ENCODE data around the gene WWOX.

Gene WWOX

GRCh38 chr16:78348886-78349285 is 249.4 kb downstream of the WWOX start:
- DNase-seq (ENCODE audit: low read depth, low spot score), result no peak

GRCh38 chr16:78352184-78352583 is 252.7 kb downstream of the WWOX start:
- no peak for DNase-seq (ENCODE audit: low read depth, low spot score)

GRCh38 chr16:78353640-78354275 is 254.3 kb downstream of the WWOX start:
- DNase-seq (ENCODE audit: low read depth, low spot score), result no peak

GRCh38 chr16:78362524-78363135 is 263.2 kb downstream of the WWOX start:
- DNase-seq (ENCODE audit: low read depth, low spot score), result no peak

- DNase-seq (ENCODE audit: low read depth, low spot score), result no peak
These were observed 264.5 kb downstream of the WWOX start for GRCh38 chr16:78363843-78364555.

- no peak for DNase-seq (ENCODE audit: low read depth, low spot score)
These were observed 265.1 kb downstream of the WWOX start for GRCh38 chr16:78364556-78364880.

- DNase-seq (ENCODE audit: low read depth, low spot score), result no peak
These were observed 265.9 kb downstream of the WWOX start for GRCh38 chr16:78365366-78365765.

- no peak for DNase-seq (ENCODE audit: low read depth, low spot score)
These were observed 269.0 kb downstream of the WWOX start for GRCh38 chr16:78368121-78369102.

GRCh38 chr16:78372277-78372676 is 272.8 kb downstream of the WWOX start:
- peak; percentile 5 for DNase-seq (ENCODE audit: low read depth, low spot score)

GRCh38 chr16:78375055-78375679 is 275.7 kb downstream of the WWOX start:
- DNase-seq (ENCODE audit: low read depth, low spot score), result no peak

GRCh38 chr16:78376452-78376851 is 277.0 kb downstream of the WWOX start:
- DNase-seq (ENCODE audit: low read depth, low spot score), result no peak

GRCh38 chr16:78377312-78377711 is 277.9 kb downstream of the WWOX start:
- DNase-seq (ENCODE audit: low read depth, low spot score), result no peak

- DNase-seq (ENCODE audit: low read depth, low spot score), result no peak
These were observed 281.6 kb downstream of the WWOX start for GRCh38 chr16:78381060-78381459.

GRCh38 chr16:78383118-78383517 is 283.7 kb downstream of the WWOX start:
- DNase-seq (ENCODE audit: low read depth, low spot score), result no peak

- DNase-seq (ENCODE audit: low read depth, low spot score), result no peak
These were observed 285.8 kb downstream of the WWOX start for GRCh38 chr16:78385086-78385805.

- no peak for DNase-seq (ENCODE audit: low read depth, low spot score)
These were observed 287.3 kb downstream of the WWOX start for GRCh38 chr16:78386557-78387324.

GRCh38 chr16:78389009-78389498 is 289.6 kb downstream of the WWOX start:
- DNase-seq (ENCODE audit: low read depth, low spot score), result no peak

GRCh38 chr16:78390092-78390491 is 290.6 kb downstream of the WWOX start:
- no peak for DNase-seq (ENCODE audit: low read depth, low spot score)

GRCh38 chr16:78390508-78391324 is 291.3 kb downstream of the WWOX start:
- no peak for DNase-seq (ENCODE audit: low read depth, low spot score)
